T1000 (cell line): ENCODE data around the gene PPP2R5C.

ENCODE experiments used
- DNase-seq: peaks from one replicate; lab custom pipeline; 2025; ENCODE audit warnings: mixed read lengths; lab: John Stamatoyannopoulos, UW

Gene PPP2R5C

DNA sequence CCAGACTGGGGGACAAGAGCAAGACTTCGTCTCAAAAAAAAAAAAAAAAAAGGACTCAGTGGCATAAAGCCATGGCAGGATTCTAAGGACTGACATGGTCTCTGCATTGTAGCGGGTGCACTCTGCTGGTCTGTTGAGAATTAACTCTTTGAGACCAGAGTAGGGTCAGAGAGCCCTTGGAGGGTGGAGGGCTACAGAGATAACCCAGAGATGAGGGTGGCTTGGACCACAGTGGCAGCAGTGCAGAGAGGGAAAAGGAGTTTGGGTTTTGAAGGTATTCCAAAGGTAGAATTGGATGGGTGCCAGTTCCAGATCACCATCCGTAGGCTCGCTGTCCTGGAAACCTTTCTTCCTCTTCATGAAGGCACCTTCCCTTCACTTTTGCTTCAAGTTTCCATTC, 188.6 kb downstream of the PPP2R5C start:
- DNase-seq = no peak

DNA sequence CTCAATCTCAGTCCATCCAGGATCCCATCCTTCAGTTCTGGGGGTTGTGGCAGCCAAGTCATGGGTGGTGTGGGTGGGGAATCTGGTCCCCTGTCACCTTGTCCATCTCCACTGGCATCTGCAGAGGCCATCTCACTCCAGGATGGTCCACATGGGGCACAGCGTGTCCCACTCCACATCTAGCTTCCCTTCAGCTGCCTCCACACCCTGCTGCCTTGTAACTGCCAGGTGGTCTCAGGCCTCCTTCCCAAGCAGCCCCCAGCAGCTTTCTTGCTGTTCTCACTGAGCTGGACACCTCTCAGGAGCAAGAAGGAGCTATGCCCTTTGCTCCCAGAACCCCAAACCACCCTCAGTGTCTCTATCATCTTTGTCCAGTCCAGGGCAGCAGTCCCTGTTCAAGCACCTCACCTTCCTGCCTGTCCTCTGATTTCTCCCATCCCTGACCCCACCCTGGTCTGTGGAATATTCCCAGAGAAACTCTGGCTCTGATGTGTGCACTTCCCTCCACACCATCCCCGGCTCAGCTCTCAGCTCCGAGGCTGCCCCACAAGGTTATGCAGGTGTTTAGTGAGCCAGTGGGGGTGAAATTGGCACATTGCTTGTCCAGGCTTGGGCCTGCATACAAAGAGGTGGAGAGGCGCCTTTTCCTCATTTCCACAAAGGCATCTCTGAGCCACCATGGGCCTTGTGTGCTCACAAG, 189.2 kb downstream of the PPP2R5C start:
- no peak for DNase-seq

DNA sequence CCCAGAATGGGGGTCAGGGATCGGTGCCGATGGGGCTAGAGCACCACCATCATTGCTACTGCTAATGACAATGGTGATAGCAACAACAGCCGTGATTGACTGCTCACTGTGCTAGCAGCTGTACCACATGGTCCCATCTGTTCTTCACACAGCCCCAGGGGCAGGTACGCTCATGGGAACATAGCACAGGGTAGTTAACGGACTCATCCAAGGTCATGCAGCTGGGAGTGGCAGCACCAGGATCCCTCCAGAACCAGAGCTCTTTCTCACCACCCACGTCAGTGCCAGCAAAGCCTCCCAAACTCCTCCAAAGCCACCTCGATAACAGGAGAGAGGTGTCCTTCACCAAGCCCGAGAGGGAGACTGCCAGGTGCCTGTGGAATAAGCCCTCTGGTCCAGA, 191.6 kb downstream of the PPP2R5C start:
- DNase-seq = no peak

DNA sequence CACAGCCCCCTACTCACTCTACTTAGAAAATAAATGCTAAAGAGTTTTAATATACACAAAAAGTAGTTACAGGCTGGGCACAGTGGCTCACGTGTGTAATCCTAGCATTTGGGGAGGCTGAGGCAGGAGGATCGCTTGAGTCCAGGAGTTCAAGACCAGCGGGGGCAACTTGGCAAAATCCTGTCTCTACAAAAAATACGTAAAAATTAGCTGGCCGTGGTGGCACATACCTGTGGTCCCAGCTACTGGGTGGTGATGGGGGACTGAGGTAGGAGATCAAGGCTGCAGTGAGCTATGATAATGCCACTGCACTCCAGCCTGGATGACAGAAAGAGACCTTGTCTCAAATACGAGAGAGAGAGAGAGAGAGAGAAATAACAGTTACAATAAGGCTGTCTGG, 193.0 kb downstream of the PPP2R5C start:
- no peak for DNase-seq

DNA sequence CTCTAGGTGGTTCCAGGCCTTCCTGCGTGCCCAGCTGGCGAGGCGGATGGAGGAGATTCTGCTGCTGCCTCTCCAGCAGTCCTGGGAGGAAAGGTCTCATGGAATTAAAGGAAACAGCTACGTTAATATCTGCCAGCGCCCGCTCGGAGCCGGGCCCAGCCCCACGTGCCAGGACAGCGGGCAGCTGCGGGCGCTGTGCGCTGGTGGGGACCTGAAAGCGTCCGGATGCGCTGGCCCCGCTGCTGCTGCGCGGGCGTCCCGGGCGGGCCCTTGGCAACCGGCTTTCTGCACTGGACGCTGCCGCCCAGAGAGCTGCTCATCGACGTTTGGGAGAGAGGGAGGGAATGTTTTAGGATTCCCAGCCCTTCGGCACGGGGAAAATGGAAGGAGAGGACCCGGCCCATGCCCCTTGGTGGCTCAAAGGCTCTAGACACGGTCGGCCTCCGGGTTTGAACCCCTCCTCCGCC, 194.2 kb downstream of the PPP2R5C start:
- no peak for DNase-seq

DNA sequence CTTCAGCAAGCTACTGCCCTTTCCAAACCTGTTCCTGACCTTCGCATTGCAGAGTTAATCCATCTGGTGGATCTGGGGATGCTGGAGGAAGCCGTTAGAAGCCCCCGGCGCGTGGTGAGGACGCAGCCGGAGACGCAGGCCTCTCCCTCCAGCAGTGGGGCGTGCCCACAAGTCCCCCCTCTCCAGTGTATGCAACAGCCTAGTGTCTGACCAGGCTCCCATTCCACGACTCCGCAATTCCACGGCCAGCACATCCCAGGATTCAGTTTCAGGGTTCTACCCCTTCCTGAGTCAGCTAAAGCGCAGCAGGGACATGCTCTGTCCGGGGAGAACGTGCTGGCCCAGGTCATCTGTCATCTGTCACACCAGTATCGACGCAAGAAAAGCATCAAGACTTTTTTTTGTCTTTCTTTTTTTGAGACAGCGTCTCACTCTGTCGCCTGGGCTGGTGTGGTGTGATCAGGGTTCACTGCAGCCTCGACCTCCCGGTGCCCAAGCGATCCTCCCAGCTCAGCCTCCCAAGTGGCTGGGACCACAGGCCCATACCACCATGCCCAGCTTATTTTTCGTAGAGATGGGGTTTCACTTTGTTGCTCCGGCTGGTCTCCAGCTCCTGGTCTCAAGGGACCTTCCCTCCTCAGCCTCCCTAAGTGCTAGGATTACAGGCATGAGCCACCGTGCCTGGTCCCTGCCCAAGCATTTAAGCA, 194.8 kb downstream of the PPP2R5C start:
- no peak for DNase-seq

DNA sequence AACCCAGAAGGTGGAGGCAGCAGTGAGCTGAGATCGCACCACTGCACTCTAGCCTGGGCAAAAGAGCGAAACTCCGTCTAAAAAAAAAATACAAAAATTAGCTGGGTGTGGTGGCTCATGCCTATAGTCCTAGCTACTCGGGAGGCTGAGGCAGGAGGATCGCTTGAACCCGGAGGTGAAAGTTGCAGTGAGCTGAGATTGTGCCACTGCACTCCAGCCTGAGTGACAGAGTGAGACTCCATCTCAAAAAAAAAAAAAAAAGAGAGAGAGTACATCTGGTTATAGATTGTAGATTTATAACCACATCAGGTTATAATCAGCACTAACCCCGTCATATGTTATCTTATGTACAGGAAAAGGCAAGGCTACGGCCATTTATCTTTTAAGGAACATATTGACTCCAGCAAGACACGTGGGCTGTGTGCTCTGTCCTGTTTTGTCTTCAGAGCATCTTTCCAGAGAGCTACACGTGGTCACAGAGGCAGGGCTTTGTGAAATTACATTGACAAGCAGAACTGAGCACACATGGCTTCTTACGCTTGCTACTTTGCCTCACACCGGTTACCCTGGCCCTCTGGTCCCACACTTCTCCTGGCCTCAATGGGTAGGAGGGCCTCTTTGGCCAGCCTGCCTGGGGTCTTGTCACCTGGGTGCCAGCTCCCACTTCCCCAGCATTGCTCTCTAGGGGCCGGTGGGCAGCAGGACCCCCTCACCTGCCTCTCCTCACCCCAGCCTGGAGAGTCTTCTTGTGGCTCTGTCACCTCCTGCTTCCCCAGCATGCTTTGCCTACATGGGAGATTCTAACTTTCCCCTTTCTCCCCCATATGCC, 196.1 kb downstream of the PPP2R5C start:
- no peak for DNase-seq

DNA sequence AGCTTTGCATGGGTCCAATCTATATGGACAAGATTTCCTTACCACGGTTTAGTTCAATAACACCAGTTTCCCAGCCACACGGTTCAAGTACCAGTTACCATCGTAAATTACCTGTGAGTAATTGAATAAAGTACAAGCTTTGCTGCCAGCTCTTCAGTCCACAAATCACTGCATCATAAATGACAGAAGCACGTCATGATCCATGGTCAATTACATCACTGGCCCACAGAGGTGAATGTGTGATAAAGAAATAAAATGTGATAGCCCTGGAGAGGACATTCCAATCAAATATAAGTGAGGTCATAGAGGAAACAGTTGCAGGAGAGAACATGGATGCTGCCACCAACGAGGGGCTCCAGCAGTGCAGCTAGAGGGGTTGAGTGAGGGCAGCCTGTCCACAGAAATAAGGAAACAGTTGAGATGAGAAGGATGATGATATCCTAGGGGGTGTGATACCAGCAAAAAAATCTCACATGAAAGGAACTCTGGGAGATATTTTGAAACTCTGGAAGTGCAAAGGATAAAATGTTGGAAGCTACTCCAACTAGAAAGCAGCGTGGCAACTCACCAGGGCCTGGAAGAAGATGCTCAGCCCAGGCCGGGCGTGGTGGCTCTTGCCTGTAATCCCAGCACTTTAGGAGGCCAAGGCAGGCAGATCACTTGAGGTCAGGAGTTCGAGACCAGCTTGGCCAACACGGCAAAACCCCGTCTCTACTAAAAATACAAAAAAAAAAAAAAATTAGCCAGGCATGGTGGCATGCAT, 197.1 kb downstream of the PPP2R5C start:
- no peak for DNase-seq

DNA sequence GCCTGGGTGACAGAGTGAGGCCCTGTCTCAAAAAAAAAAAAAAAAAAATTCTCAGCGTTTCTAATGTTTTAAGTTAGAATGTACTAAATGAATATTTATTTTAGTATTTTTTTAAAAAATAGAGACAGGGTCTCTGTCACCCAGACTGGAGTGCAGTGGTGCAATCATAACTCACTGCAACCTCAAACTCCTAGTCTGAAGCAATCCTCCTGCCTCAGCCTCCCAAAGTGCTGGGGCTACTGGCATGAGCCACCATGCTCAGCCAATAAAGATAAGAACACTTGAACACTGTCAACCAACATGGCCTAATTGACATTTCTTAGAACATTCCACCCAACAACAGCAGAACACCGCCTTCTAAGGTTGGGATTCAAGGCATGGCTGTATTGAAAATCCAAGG, 197.8 kb downstream of the PPP2R5C start:
- DNase-seq = no peak

DNA sequence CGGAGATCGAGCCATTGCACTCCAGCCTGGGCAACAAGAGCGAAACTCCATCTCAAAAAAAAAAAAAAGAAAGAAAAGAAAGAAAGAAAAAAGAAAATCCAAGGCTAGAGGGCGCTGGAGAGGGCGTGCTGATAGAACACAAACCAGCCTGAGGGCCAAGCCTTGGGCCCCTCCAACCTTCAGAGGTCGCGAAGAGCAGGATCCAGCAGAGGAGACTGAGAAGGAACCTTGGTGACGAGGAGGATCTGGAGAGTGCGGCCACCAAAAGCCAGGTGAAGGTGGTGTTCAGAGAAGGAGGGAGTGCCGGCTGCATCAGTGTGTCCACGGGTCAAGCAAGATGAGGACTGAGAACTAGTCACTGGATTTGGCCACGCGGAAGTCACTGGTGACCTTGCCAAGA, 198.7 kb downstream of the PPP2R5C start:
- DNase-seq = no peak

DNA sequence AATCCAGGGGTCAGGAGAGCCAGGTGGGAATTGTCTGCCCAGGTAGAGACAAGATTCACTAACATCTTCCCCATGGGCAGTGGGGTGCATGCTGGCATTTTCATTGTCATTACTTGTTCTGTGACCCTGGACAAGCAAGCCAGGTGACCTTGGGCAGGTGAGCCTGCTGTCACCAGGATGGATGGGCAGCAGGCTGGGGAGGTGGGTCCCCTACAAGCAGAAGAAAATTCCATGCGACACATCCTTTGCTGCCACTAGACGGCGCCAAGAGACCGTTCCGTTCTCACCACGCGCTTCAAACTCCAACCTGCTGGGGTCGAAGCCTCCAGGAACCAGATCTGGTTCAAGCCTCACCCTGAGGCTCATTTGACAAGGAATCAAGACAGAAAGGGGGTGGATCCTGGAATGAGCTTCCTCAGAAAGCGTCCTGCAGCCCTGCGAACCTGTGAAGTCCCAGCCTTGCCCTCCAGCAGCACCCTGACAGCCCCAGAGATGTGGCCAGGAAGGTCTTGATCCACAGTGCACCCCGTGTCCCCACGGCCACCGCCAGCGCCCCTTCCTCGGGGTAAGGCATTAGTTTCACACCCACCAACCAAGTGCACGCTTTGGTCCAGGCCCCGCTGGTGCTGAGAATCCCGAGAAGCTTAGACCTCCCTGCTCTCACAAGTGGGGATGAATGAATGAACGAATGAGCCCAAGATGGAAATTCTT, 199.7 kb downstream of the PPP2R5C start:
- peak; percentile 43 for DNase-seq

DNA sequence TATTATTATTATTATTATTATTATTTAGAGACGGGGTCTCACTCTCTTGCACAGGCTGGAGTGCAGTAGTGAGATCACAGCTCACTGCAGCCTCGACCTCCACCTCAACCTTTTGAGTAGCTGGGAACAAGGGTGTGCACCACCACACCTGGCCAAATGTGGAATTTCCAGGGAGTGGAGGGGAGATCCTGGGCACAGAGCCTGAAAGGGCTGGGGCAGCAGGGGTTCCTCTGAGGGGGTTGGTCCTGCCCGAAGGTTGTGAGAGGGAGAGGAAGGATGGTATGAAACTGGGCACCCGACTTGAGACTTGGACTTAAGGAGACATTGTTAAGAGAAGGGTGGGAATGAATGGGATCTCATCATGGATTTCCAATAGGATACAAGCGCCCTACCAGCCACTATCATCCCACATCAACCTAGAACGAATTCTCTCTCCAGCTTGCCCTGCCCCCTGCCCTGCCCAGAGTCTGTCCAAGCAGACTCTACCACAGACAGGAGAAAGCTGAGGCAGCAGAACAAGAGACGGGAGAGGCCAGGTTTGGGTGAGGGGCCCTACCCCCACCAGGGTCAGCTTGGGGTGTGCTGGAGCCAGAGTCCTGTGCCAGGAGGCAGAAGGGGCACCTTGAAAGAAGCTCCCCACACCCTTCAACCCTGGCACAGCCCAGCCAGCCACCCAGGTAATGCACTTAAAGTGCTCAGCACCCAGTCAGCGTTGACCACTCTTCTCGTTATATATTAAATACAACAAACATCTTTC, 200.4 kb downstream of the PPP2R5C start:
- DNase-seq = no peak

DNA sequence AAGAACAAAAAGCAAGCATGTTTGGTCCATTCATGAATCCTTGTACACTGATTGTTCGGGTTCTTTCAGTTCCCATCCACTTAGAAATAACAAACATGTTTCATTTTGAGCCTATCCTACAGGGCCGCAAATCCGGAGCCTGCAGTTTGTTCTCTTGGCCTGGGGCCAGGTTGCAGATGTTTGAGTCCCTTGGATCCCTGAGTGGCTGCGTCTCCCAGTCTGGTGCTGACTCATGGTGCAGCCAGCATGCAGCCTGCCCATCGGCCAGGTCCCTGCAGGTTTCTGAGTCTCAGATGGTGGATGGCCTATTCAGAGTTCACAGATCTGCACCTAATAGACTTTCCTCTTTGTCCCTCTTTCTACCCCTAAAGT, 201.0 kb downstream of the PPP2R5C start:
- peak; percentile 53 for DNase-seq

DNA sequence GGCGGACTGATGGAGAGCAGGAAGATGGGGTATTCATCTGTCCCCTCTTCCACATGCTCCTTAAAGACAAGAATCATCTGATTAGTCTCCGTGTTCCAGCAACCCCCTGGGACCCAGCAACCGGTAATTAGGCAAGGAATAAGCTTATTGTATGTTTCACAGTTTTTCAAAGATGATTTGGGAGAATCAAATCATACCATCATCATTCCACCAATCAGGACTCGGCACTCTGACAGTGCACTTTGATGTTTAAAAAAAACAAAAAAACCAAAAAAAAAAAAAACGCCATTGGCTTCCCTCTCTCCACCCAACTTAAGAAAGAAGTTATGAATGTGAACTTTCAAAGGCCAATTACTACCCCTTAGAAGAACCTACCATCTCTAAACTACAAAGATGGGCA, 201.5 kb downstream of the PPP2R5C start:
- DNase-seq = no peak

DNA sequence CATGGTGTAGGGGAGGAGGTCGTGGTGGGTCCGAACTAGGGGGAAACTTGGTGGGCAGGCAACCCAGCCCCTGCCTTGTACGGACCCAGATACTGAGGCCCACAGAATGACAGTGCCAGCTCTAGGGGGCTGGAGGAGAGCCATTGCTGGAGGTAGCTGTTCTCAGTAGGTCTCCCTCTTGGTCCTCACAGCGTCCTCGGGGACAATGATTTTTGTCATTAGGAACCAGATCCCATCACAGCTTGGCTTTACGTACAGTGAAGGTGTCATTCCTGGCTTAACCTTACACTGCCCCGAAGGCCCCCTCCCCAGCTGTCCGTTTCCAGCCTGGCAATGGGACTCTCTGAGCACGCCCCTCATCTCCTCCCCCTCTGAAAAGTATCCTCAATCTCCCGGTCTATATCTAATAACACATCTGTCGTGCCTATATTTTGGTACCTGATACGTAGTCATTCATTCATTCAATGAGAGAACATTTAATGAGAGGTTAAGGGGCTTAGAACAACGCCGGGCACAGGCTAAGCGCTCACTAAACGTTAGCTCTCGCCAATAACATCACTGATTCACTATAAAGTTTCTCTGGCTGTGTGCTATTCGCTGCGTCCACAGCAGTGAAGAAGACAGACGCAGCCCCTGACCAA, 202.3 kb downstream of the PPP2R5C start:
- no peak for DNase-seq

DNA sequence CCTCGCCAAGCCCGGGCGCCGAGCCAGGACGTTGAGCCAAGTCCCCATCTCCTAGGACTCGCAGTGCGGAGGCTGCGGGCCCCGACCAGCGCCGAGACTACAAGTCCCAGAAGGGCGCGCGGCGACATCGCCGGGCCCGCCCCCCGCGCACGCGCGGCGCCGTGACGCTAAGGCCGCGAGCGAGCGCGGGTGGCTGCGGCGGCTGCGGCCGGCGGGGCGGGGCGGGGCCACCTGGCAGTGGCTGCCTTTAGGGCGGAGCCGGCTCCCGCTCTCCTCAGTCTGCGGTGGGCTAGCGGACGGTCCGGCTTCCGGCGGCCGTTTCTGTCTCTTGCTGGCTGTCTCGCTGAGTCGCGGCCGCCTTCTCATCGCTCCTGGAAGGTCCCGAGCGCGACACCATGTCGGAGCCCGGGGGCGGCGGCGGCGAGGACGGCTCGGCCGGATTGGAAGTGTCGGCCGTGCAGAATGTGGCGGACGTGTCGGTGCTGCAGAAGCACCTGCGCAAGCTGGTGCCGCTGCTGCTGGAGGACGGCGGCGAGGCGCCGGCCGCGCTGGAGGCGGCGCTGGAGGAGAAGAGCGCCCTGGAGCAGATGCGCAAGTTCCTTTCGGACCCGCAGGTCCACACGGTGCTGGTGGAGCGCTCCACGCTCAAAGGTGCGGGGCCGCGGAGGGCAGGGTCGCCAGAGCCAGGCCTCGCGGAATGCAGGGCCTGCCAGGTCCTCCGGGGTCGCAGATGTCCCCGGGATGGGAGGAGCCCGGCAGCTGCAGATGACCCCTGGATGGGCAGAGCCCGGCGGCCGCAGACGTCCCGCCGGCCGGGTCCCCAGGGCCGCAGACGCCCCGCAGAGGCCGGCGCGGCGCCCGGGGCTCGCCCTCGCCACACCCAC, 203.0 kb downstream of the PPP2R5C start, which contains the start of gene DYNC1H1:
Gene DYNC1H1 (plus strand): TSS at position 277 of the 884 bp plus-strand sequence. CDS start 119 bp downstream, at position 396.
- DNase-seq = peak; percentile 83

DNA sequence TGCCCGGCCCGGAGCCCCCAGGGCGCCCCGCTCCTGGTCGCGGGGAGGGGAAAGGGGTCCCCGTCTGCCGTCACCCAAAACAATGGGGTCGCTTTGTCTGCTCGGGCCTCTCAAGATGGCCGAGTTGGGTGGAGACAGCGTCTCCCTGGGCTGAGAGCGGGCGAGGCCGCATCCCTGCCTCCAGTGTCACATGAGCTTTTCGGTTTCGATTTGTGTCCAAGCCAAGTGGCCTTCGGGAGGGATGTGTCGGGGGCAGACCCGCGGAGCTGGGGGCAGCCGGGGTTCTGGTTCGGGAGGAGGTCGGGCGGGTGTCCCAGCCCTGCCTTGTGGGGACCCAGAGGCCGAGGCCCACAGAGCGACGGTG, 203.7 kb downstream of the PPP2R5C start:
- no peak for DNase-seq

DNA sequence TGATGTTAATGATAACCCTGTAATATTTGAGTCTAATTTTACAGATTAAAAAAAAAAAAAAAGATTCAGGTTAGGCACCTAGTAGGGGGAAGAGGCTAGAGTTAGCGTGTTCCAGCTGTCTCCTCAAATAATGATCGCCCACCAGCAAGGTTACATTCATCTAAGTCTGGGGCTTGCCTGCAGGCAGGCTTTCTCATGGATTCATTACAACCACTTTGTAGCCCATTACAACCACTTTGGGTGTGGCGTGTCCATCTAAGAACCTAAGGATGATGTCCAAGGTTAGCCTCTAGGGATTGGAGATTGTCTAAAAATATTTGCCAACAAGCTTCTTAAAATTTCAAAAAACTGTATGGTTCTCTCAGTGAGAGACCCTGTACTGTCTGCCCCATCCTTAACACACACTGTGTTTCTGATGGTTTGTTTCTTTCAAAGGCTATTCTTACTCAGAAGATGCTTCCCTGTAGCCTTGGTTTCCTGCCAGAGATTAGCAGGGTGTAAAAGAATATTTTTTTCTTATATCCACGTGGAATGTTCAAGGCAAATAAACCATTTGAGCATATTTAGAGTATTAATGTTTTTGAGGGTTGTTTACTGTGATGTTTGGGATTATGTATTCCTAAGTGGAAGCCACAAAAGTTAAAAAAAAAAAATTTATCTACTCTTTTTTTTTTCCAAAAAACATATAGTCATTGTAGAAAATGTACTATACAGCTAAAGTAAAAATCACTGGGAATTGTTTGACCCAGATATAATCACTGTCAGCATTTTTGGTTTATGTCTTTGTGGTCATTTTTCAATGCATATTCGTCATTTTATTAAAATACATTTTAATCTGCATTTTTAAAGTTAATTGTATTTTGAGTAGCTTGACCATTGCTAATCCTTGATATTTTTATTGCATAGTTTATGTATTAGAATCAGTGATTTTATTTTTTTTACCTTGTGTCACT, 204.5 kb downstream of the PPP2R5C start:
- no peak for DNase-seq
